ENCODE results near the gene DGKQ.
"Not testable (repeated sequence)": the region's sequence is repeated elsewhere in the genome, so short reads cannot be mapped to it uniquely, and the experiment has no call there.

DGKQ gene

GRCh38 chr4:924107-925096 lies 49.0 kb downstream of the DGKQ start:
- no peak for DNase-seq (ENCODE audit: low read depth)

GRCh38 chr4:921830-922331 lies 51.5 kb downstream of the DGKQ start:
- DNase-seq (ENCODE audit: low read depth): no peak

- DNase-seq (ENCODE audit: low read depth): not testable (repeated sequence)
These were observed 54.2 kb downstream of the DGKQ start for GRCh38 chr4:919004-919680.

GRCh38 chr4:918591-918990 lies 54.8 kb downstream of the DGKQ start:
- not testable (repeated sequence) for DNase-seq (ENCODE audit: low read depth)

DNA sequence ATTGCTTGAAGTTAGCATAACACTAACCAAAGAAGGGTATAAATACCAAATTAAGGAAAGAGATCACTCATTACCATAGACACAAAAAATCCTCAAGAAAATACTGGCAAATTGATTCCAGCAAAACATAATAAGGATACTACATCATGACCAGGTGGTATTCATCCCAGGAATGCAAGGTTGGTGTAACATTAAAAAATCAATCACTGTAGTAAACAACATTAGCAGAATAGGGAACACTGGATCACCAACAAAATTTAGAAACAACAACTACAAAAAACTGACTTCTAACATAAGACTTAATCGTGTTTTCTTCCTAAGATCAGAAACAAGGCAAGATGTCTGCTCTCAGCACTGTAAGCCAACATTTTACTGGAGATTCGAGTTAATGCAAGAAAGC lies 55.4 kb downstream of the DGKQ start:
- no peak for DNase-seq (ENCODE audit: low read depth)

- DNase-seq (ENCODE audit: low read depth): no peak
These were observed 55.9 kb downstream of the DGKQ start for GRCh38 chr4:917466-917865.

- DNase-seq (ENCODE audit: low read depth): no peak
These were observed 57.8 kb downstream of the DGKQ start for GRCh38 chr4:915595-915994.

DNA sequence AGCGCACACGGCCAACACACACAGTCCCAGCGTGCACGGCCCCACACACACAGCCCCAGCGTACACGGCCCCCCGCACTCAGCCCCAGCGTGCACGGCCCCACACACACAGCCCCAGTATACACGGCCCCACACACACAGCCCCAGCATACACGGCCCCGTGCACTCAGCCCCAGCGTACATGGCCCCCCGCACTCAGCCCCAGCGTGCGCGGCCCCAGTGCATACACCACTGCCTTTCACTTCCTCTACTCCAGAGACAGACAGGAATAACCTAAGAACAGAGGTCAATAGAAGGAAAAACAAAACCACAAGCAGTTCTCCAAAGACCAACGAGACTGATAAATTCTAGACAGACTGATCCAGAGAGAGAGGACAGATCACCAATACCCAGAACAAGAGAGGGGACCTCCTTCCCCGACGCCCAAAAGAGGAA lies 58.3 kb downstream of the DGKQ start:
- DNase-seq (ENCODE audit: low read depth): no peak

DNA sequence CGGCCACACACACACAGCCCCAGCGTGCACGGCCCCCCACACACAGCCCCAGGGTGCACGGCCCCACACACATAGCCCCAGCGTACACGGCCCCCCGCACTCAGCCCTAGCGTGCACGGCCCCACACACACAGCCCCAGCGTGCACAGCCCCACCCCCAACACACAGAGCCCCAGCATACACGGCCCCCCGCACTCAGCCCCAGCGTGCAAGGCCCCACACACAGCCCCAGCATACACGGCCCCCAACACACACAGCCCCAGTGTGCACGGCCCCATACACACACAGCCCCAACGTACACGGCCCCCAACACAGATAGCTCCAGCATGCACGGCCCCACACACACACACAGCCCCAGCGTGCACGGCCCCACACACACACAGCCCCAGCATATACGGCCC lies 58.8 kb downstream of the DGKQ start:
- DNase-seq (ENCODE audit: low read depth): no peak

DNA sequence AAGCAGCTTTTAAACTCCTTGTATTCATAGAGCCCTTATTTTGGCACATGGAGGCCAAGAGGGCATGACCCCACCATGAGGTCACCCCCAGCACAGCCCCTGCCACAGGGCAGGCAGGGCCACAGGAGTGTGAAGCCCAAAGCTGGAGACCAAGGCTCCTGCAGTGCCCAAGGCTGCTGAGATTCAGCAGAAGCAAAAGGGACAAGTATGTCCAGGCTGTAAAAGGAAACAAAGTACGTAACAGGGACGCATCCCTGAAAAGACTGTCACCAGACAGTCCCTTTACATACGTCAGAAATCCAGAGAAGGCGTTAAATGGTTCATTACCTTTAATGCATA lies 60.1 kb downstream of the DGKQ start:
- no peak for DNase-seq (ENCODE audit: low read depth)

- no peak for DNase-seq (ENCODE audit: low read depth)
These were observed 60.7 kb downstream of the DGKQ start for GRCh38 chr4:912548-913279.

DNA sequence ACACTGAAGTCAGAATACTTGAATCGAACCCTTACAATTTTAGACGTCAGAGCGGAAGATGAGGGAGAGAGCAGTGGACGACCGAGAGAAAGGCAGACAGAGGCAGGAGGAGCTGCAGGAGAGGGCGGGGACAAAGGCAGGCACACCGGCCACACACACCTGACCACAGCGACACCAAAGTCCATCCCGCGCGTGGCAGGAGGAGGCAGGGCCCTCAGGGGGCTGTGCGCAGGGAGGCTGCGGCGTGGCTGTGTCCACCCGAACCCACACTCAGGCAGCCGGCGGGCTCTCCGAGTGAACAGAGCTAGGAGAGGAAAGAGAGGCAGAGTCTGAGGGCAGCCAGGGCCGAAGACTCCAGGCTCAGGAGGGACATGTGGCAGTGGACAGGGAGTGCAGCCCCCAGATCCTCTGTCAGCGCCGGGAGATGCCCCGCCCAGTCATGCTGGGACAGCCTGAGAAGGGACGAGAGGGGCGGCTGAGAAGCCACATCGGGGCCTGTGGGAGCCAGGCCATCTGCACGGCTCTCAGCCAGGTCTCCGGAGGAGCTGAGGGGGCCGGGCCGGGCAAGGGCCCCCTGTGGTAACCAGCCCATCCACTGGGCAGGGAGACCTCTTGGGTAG lies 61.4 kb downstream of the DGKQ start:
- DNase-seq (ENCODE audit: low read depth): no peak

- DNase-seq (ENCODE audit: low read depth): no peak
These were observed 62.1 kb downstream of the DGKQ start for GRCh38 chr4:911221-911751.

- DNase-seq (ENCODE audit: low read depth): no peak
These were observed 62.8 kb downstream of the DGKQ start for GRCh38 chr4:910366-911091.

GRCh38 chr4:909821-910220 lies 63.5 kb downstream of the DGKQ start:
- DNase-seq (ENCODE audit: low read depth): no peak

- no peak for DNase-seq (ENCODE audit: low read depth)
These were observed 64.2 kb downstream of the DGKQ start for GRCh38 chr4:909131-909571.
